Transverse colon (tissue), 4 donors: ENCODE measurements around the gene FBXO44.

ENCODE experiments used
- POLR2A ChIP-seq: fragments of 450-650 bp; IDR thresholded peaks from one replicate; pipeline ENCODE4 v1.6.1; 2016; ENCODE audit warnings: antibody characterized with exemption, mild to moderate bottlenecking, moderate library complexity
- POLR2AphosphoS5 ChIP-seq, 3 donors: sonication (generic); formaldehyde crosslinking; IDR thresholded peaks; one replicate each; pipeline ENCODE4 v1.6.1; 2016; ENCODE audit warnings: antibody characterized with exemption in 3 of 3
- TF ChIP-seq, protein P1 (sequence below), 5 experiments: fragments of 200-600 bp in 3 of 5; fragments of 450-650 bp in 2 of 5; sonication (generic) in 3 of 5; IDR thresholded peaks; 1 replicate in 2 of 5; 2 replicates in 3 of 5; pipeline ENCODE4 v1.5.1; 2016 to 2017; ENCODE audit warnings: antibody characterized with exemption in 5 of 5, inconsistent platforms in 3 of 5, mild to moderate bottlenecking in 2 of 5, moderate library complexity in 1 of 5

- TF ChIP-seq POLR2AphosphoS5 (IDR thresholded peaks at IDR 0.05) (no peak), POLR2A (no peak)
- TF ChIP-seq, protein P1, sequence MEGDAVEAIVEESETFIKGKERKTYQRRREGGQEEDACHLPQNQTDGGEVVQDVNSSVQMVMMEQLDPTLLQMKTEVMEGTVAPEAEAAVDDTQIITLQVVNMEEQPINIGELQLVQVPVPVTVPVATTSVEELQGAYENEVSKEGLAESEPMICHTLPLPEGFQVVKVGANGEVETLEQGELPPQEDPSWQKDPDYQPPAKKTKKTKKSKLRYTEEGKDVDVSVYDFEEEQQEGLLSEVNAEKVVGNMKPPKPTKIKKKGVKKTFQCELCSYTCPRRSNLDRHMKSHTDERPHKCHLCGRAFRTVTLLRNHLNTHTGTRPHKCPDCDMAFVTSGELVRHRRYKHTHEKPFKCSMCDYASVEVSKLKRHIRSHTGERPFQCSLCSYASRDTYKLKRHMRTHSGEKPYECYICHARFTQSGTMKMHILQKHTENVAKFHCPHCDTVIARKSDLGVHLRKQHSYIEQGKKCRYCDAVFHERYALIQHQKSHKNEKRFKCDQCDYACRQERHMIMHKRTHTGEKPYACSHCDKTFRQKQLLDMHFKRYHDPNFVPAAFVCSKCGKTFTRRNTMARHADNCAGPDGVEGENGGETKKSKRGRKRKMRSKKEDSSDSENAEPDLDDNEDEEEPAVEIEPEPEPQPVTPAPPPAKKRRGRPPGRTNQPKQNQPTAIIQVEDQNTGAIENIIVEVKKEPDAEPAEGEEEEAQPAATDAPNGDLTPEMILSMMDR (IDR thresholded peaks at IDR 0.05): no peak
These were observed 48.9 kb downstream of the FBXO44 start for GRCh38 chr1:11703357-11704193.
